Femur (tissue), 1 donor: ENCODE data around the gene NDUFA5.
A peak's percentile ranks its signal among the peaks of the same experiment; 100 is the strongest.
"Not testable (repeated sequence)": the region's sequence is repeated elsewhere in the genome, so short reads cannot be mapped to it uniquely, and the experiment has no call there.

ENCODE experiments used
- DNase-seq: peaks from one replicate; pipeline ENCODE4 v3.0.0-alpha.2; 2017

Gene NDUFA5

GRCh38 chr7:123555484-123555883, 2.1 kb downstream of the NDUFA5 start:
- no peak for DNase-seq

- no peak for DNase-seq
Measured at GRCh38 chr7:123553159-123553558, 4.5 kb downstream of the NDUFA5 start.

GRCh38 chr7:123552641-123553040, 5.0 kb downstream of the NDUFA5 start:
- no peak for DNase-seq

- DNase-seq = not testable (repeated sequence)
Measured at GRCh38 chr7:123552134-123552533, 5.5 kb downstream of the NDUFA5 start.

DNA sequence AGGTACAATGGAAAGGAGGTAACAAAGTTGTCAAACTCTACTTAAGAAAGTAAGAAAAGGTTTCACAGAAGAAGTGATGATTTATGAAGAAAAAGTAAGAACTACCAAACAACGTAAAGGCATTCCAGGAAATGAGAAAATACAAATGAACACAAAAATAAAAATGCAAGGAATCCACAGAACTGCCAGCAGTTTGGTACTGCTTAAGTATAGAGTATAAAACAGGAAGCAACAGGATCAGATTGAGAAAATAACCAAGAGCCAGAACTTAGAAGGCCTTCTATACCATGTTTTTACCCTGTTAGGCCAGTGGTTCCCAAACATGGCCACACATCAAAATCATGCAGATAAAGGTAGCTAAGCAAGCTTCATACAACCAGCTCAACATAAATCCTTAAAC, 9.2 kb downstream of the NDUFA5 start:
- DNase-seq = no peak

- DNase-seq = no peak
Measured at GRCh38 chr7:123539871-123540270, 17.7 kb downstream of the NDUFA5 start.

DNA sequence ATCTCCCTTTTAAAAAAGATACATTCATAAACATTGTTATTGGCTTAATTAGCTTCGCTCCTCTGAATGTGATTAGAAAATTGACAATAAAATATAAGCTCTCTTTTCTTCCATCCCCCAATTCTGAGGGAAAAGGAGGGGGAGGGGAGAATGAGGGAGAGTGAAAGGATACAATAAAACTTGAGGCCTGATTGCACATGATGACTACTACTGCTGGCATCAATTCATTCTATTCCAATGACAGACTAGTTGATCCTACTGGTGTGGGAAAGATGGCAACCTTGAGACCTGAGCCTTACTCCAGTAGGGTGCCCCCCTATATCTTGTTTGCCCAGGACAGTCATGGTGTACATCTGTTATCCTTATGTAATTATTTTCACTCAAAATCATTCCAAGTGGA, 18.7 kb downstream of the NDUFA5 start:
- no peak for DNase-seq

DNA sequence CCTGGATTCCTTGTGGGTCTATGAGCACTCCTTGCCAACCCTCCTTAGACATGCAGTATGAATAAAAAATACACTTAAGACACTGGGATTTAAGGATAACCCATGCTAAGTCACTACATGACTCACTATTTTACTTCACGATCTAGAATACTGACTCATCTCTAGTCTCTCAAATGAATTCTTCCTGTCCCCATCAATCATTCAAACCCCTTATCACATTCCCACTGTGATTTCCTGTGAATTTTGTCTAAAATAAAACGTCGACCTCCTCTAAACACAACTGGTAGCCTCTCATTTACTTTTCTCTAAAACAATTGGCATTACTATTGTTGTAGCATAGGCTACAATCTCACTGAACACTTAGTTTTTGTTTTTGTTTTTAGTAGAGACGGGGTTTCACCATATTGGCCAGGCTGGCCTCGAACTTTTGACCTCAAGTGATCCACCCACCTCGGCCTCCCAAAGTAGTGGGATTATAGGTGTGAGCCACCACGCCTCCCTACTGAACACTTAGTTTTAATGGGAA, 19.4 kb downstream of the NDUFA5 start:
- no peak for DNase-seq

DNA sequence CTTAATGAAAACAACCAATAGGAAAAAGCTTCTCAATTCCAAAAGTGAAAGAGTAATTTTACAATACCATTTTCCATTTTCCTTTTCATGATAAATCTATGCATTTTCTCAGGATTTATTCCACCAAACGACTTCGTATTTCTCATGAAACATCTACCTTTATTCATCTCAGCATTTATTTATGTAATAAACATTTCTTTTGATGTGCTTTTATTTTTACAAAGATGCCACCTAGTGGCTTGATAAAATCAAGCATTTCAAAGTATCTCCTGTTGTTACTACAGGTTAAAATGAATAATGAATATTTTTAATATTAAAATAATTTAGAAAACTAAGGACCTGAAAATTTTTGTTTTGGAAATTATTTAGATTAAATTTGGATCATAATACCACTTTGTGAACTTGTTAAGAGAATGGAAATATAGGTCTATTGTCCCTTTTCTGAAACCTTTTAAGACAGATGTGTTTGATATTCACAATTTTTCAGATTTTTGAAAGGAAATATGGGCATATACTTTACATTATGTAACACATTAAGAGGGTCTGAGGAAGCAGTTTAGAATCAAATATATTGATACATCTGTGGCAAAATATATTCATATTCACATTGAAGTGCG, 20.5 kb downstream of the NDUFA5 start:
- DNase-seq = no peak

- no peak for DNase-seq
Measured at GRCh38 chr7:123535517-123535916, 22.1 kb downstream of the NDUFA5 start.

DNA sequence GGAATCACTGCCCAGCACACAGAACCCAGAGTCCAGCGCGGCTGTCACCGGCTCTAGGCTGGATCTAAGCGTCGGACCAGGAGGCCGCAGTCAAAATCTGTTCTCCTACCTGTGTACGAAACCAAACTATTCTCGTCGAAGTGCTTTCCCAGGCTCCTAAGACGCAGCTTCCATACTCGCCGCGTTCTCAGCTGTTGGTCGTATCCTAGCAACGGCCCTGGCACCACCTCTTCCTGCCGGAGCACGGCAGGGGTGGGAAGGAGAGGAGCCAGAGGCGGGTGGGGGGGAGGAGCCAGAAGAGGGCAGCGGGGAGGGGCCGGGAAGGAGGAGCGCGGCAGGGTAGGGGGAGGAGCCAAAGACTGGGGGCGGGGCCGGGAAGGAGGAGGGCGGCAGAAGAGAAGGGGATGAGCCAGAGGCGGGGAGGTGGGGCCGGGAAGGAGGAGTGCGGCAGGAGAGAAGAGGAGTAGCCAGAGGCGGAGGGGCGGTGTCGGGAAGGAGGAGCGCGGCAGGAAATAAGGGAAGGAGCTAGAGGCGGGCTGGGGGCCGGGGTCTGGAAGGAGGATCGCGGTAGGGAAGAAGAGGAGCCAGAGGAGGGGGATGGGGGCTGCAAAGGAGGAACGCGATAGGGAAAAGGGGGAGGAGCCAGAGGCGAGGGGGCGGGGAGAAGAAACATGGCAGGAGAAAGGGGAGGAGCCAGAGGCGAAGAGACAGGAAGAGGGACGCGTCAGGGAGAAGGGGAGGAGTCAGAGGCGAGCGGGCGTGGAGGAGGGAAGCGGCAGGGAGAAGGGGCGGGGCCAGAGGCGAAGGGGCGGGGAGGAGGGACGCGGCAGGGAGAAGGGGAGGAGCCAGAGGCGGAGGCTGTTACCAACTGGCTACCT, 23.0 kb downstream of the NDUFA5 start, which contains the start of gene IQUB:
IQUB (minus strand) TSS at position 213 of the 878 bp plus-strand sequence. CDS start 22,255 bp downstream, outside the sequence.
- DNase-seq = peak; percentile 98

DNA sequence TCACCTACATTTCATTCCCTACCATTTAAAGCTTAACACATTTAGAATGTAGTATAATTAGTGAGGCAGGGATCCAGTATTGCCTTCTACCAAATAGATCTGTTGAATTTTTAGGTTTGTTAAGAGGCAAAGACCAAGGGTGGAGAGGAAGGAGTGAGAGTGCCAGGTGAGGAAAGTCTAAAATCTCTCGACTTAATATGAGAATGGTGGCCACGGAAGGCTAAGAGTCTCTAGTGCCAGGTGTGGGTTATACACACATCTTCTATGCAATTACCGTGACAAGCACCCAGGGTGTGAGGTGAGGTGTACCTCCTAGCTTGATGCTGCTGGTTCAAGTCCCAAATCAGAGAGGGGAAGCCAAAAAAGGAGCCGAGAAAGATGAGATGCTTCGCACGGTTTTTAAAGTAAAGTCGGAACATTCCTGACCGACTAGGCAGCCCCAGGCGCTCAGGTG, 23.7 kb downstream of the NDUFA5 start:
- no peak for DNase-seq

- no peak for DNase-seq
Measured at GRCh38 chr7:123533553-123533917, 24.1 kb downstream of the NDUFA5 start.

DNA sequence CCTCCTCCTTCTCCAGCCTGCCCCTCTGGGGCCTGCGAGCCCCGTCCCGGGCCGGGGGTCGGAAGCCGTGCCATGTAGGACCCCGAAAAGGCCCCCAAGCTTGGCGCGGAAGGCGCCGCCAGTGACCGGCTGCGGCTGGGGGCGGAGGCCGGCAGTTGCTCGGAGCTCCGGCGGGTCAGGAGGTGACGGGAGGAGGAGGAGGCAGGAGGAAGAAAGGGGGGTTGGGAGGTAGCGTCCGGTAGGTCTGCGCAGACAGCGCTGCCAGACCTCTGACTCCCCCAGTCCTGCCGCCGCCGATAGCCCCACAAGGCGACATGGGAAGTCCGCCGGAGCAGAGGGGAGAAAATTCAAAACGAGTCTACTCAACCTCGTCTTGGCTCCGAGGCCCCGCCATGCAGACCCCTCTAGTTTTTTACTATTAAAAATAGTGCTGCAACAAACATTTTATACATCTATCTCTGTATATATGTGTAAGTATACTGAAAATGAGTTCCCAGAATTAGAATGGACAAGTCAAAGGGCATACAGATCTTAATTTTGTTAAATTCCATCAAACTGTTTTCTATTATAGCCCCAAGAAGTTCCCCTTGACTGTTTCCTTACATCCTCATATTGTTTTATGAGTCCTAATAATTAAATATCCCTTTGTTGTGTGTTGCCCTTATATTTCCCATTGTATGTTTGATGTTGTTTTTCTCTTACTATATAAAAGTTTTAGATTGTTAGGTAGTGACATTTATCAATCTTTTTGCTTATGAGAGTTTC, 24.6 kb downstream of the NDUFA5 start:
- DNase-seq = peak; percentile 40

DNA sequence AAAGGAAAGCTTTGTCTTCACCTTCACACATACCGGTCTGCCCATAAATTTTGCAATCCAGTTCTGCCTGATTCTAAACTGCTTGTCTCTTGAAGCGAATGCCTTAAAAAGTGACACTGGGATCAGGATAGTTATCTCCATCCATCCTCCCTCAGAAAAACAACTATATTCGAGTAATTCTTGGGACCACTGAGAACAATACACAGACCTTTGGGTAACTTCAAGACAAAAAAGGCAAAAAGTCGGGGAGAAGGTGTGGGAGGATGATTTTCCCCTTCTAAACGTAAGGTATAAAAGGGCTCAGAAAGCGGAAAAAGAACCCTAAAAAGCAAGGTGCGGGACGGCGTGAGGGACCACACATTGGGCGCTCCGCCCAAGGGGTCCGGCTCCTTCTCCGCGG, 25.3 kb downstream of the NDUFA5 start:
- not testable (repeated sequence) for DNase-seq

DNA sequence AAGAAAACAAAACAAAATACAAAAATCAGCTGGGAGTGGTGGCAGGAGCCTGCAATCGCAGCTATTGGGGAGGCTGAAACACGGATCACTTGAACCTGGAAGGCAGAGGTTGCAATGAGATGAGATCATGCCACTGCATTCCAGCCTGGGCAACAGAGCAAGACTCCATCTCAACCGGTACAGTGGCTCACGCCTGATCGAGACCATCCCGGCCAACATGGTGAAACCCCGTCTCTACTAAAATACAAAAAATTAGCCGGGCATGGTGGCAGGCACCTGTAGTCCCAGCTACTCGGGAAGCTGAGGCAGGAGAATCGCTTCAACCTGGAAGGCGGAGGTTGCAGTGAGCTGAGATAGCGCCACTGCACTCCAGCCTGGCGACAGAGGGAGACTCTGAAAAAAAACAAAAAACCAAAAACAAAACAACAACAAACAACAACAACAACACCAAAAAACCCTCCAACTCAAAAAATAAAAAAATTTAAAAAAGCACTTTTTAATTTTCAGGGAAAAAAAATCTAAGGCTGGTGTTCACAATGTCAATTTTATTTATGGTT, 27.5 kb downstream of the NDUFA5 start:
- not testable (repeated sequence) for DNase-seq

DNA sequence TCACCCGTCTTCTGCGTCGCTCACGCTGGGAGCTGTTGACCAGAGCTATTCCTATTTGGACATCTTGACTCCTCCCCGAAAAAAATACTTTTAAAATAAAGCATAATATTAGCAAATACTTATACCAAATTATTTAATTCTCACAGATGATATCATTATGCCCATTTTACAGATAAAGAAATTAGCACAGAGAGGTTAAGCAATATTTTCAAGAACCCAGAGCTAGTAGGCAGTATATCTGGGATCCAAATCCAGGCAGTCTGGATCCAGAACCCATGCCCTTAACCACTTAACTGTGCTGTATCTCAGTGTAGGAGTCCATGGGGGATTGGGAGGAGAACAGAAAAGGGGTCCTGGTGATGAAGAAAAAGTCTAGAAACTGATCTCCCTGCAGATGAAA, 29.4 kb downstream of the NDUFA5 start:
- no peak for DNase-seq

- not testable (repeated sequence) for DNase-seq
Measured at GRCh38 chr7:123527712-123528225, 29.8 kb downstream of the NDUFA5 start.

DNA sequence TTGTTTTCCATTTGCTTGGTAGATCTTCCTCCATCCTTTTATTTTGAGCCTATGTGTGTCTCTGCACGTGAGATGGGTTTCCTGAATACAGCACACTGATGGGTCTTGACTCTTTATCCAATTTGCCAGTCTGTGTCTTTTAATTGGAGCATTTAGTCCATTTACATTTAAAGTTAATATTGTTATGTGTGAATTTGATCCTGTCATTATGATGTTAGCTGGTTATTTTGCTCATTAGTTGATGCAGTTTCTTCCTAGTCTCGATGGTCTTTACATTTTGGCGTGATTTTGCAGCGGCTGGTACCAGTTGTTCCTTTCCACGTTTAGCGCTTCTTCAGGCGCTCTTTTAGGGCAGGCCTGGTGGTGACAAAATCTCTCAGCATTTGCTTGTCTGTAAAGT, 31.1 kb downstream of the NDUFA5 start:
- DNase-seq = not testable (repeated sequence)

- no peak for DNase-seq
Measured at GRCh38 chr7:123522066-123522465, 35.6 kb downstream of the NDUFA5 start.

GRCh38 chr7:123505221-123505620, 52.4 kb downstream of the NDUFA5 start:
- DNase-seq = no peak

- no peak for DNase-seq
Measured at GRCh38 chr7:123502201-123502600, 55.4 kb downstream of the NDUFA5 start.
